Neuron (in vitro differentiated cells): ENCODE results near the gene UBE2I.

Experiments
- H2AFZ ChIP-seq: one replicate; pipeline ENCODE4 v1.6.1; 2013; ENCODE audit warnings: low read depth, mild to moderate bottlenecking, inconsistent platforms, low read length, moderate library complexity
- H3K27me3 ChIP-seq: one replicate; pipeline ENCODE4 v1.6.1; 2013; ENCODE audit warnings: low read length; ENCODE audit not compliant: insufficient read depth
- H3K36me3 ChIP-seq: one replicate; pipeline ENCODE4 v1.6.1; 2013; ENCODE audit warnings: low read length; ENCODE audit not compliant: insufficient read depth
- H3K4me1 ChIP-seq: one replicate; pipeline ENCODE4 v1.6.1; 2013; ENCODE audit warnings: low read length; ENCODE audit not compliant: insufficient read depth
- H3K4me3 ChIP-seq: 2 replicates; pipeline ENCODE4 v1.5.1; 2013; ENCODE audit warnings: mild to moderate bottlenecking, low read length, moderate library complexity
- H3K9me3 ChIP-seq: one replicate; pipeline ENCODE4 v1.6.1; 2013; ENCODE audit warnings: low read length

Gene UBE2I

DNA sequence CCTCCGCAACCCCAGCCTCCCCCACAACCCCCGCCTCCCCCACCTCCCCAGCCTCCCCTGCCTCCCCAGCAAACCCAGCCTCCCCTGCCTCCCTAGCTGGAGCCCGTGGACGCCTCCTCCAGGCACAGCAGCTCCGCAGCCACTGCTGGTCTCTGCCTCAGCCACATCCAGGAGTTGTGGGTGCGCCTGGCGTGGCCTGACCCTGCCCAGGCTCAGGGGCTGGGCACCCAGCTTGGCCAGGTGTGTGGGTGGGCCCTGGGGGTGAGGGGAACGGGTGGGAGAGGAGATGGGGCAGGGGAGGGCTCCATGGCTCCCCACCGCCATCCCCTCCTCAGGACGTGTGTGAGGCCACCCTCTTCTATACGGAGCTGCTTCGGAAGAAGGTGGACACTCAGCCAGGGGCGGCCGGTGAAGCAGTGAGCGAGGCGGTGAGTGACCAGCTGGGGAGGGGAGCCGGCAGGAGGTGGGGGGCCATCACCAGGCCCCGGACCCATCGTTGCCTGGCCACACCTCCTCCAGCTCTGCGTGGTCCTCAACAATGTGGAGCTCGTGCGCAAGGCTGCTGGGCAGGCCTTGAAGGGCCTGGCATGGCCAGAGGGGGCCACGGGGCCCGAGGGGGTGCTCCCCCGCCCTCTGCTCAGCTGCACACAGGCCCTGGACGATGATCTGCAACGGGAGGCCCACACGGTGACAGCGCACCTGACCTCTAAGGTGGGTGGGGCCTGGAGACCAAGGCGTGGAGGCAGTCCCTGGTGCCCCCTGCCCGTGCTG is 36.4 kb downstream of the UBE2I start:
- H3K4me1 ChIP-seq: peaks cover 6% of the 10 kb centered on the region
- no peaks in the 10 kb centered on the region for H3K9me3 ChIP-seq
- no peaks in the 10 kb centered on the region for H3K27me3 ChIP-seq
- H3K36me3 ChIP-seq: peaks cover 38% of the 10 kb centered on the region
- H2AFZ ChIP-seq: no peak overlapping the region
- H3K4me3 ChIP-seq: no peak overlapping the region

- Histone ChIP-seq H3K36me3 (peaks cover 31% of the 10 kb centered on the region), H3K4me3 (no peak overlapping the region), H3K9me3 (no peaks in the 10 kb centered on the region), H2AFZ (no peak overlapping the region), H3K27me3 (no peaks in the 10 kb centered on the region), H3K4me1 (peaks cover 10% of the 10 kb centered on the region)
Measured at GRCh38 chr16:1346422-1347285, 37.2 kb downstream of the UBE2I start.

DNA sequence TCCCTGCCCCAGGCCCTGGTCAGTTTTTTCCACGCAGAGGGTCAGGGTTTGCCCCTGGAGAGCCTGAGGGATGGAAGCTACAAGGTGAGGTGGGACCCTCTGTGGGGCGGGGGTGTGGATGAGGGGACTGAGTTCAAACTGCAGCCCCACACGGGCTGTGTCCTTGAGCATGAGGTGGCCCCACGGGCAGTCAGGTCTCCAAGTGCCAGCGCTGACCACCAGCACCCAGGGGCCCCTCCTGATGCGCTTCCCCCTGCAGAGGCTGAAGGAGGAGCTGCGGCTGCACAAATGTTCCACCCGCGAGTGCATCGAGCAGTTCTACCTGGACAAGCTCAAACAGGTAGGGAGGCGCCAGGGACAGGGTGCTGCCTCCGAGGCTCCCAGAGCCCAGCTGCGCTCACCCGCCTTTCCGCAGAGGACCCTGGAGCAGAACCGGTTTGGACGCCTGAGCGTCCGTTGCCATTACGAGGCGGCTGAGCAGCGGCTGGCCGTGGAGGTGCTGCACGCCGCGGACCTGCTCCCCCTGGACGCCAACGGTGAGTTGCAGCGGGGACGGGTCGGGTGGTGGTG is 37.9 kb downstream of the UBE2I start:
- Histone ChIP-seq H3K27me3 (no peaks in the 10 kb centered on the region), H3K4me1 (peaks cover 11% of the 10 kb centered on the region), H3K4me3 (no peak overlapping the region), H3K36me3 (peaks cover 27% of the 10 kb centered on the region), H3K9me3 (no peaks in the 10 kb centered on the region), H2AFZ (no peak overlapping the region)

GRCh38 chr16:1347962-1348361 is 38.5 kb downstream of the UBE2I start:
- Histone ChIP-seq H3K36me3 (peaks cover 27% of the 10 kb centered on the region), H3K4me1 (peaks cover 15% of the 10 kb centered on the region), H3K27me3 (no peaks in the 10 kb centered on the region), H2AFZ (no peak overlapping the region), H3K9me3 (no peaks in the 10 kb centered on the region), H3K4me3 (no peak overlapping the region)

- no peak overlapping the region for H2AFZ ChIP-seq
- H3K9me3 ChIP-seq: no peaks in the 10 kb centered on the region
- H3K4me1 ChIP-seq: peaks cover 18% of the 10 kb centered on the region
- no peak overlapping the region for H3K4me3 ChIP-seq
- no peaks in the 10 kb centered on the region for H3K27me3 ChIP-seq
- H3K36me3 ChIP-seq: peaks cover 27% of the 10 kb centered on the region
Measured at GRCh38 chr16:1348441-1348840, 39.0 kb downstream of the UBE2I start.

- H3K36me3 ChIP-seq: peaks cover 27% of the 10 kb centered on the region
- no peaks in the 10 kb centered on the region for H3K9me3 ChIP-seq
- peaks cover 18% of the 10 kb centered on the region for H3K4me1 ChIP-seq
- no peaks in the 10 kb centered on the region for H3K27me3 ChIP-seq
- no peak overlapping the region for H3K4me3 ChIP-seq
- no peak overlapping the region for H2AFZ ChIP-seq
Measured at GRCh38 chr16:1348926-1349325, 39.5 kb downstream of the UBE2I start.

DNA sequence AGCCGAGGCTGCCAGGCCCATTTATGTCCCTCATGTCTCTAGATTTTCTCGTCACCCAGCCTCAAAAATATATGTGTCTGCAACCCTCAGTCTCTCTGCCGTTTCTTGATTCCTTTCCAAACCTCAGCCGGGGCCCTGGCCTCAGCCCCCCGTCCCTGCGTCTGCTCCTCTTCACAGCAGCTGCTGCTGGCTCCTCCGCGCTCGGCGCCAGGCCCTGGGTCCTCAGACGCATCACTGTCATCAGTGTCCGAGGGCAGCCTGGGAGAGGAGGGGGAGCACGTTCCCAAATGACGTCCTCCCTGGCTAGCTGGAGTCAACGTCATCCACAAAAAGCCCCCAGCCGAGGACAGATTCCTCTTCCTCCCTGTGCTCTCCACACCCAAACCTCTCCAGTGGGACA is 39.9 kb downstream of the UBE2I start:
- peaks cover 18% of the 10 kb centered on the region for H3K4me1 ChIP-seq
- H2AFZ ChIP-seq: no peak overlapping the region
- H3K36me3 ChIP-seq: peaks cover 27% of the 10 kb centered on the region
- H3K4me3 ChIP-seq: no peak overlapping the region
- H3K27me3 ChIP-seq: no peaks in the 10 kb centered on the region
- H3K9me3 ChIP-seq: no peaks in the 10 kb centered on the region

DNA sequence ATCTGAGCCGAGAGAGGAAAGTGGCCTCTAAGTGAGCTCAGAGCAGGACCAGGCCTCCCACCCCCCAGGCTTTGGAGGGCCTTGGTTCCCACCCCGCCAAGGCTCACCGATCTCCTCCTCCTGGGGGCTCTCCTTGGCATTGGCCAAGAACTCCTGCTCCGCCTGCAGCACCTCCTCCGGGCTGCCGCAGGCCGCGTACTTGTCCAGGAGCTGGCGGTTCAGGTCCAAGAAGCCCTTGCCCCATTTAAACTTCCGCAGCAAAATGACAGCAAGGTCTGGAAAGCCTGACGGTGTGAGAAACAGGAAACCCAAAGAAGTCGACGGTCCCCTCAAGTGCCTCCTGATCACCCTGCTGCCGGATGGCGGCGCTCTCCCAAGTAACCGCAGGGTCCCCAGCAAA is 40.5 kb downstream of the UBE2I start:
- H2AFZ ChIP-seq: no peak overlapping the region
- H3K4me3 ChIP-seq: no peak overlapping the region
- no peaks in the 10 kb centered on the region for H3K27me3 ChIP-seq
- H3K9me3 ChIP-seq: no peaks in the 10 kb centered on the region
- H3K4me1 ChIP-seq: peaks cover 18% of the 10 kb centered on the region
- H3K36me3 ChIP-seq: peaks cover 27% of the 10 kb centered on the region

DNA sequence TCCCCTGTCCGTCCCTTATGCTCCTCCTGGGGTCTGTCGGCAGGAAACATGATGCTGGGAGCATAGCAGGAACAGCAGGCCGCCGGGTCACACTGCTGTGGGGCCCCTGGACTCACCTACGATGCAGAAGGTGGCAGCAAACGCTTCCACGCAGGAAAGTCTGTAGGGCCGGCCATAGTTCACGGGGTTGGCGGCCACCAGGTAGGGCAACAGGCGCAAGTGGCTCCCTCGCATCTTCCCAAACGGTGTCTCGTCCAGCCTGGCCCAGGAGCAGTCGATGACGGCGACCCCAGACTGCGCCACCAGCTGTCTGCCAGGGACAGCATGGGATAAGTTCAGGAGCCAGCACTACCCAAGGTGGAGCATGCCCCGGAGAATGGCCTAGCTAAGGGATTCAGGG is 41.3 kb downstream of the UBE2I start:
- H3K4me1 ChIP-seq: peaks cover 18% of the 10 kb centered on the region
- no peaks in the 10 kb centered on the region for H3K27me3 ChIP-seq
- H3K4me3 ChIP-seq: peak overlapping the region; percentile 81
- H3K36me3 ChIP-seq: peaks cover 27% of the 10 kb centered on the region
- H2AFZ ChIP-seq: no peak overlapping the region
- H3K9me3 ChIP-seq: no peaks in the 10 kb centered on the region

DNA sequence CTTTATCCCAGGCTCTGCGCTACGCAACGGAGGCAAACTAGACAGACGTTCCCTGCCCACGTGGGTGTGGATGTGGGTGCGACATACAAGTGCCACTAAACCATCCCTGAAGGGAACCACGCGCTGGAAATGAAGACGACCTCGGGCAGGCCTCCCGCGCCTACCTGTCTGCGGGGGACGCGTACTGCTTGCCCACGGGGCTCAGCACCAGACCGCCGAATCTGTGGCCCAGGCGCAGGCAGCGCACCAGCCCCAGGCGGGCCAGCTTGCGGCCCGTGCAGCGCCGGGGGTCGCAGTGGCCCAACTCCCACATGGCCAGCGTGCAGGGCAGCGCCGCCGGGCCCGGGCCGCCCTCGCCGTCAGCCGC is 41.8 kb downstream of the UBE2I start:
- Histone ChIP-seq H3K27me3 (no peaks in the 10 kb centered on the region), H2AFZ (peak overlapping the region; percentile 13), H3K36me3 (peaks cover 27% of the 10 kb centered on the region), H3K9me3 (no peaks in the 10 kb centered on the region), H3K4me3 (peak overlapping the region; percentile 81), H3K4me1 (peaks cover 18% of the 10 kb centered on the region)

DNA sequence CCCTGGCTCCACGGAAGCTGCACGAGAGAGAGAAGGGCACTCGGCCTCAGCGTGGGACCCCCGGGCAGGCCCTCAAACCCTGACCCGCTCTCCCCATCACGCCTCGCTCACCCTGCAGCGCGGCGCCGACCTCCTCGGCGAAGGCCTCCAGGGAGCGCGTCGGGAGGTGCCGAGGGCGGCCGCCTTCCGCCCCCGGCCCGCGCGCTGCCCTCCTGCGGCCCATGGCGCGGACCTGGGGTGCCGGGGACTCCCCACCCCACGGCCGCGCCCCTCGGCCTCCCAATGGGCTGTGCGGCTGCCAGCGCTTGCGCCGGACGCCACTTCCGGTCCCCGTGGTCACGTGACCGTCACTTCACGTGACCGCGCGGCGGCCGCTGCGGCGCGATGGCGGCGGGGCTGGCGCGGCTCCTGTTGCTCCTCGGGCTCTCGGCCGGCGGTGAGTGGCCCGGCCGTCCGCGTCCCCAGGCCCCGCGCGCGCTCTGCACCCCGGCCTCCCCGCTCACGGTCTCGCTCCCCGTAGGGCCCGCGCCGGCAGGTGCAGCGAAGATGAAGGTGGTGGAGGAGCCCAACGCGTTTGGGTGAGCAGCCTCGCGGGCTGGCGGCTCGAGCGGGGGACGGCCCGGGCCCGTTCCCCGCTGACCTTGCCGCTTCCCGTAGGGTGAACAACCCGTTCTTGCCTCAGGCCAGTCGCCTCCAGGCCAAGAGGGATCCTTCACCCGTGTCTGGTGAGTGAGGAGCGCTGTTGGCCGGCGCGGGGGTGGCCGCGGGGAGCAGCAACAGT is 42.3 kb downstream of the UBE2I start, which contains the start of the genes GNPTG and TSR3:
Gene GNPTG (plus strand): TSS at position 350 of the 781 bp plus-strand sequence. CDS start 35 bp downstream, at position 385.
Gene TSR3 (minus strand): TSS at position 297 of the 781 bp plus-strand sequence. CDS start 74 bp downstream, at position 223.
- Histone ChIP-seq H3K4me1 (peaks cover 18% of the 10 kb centered on the region), H3K9me3 (no peaks in the 10 kb centered on the region), H3K4me3 (peak within 1 kb of the TSS; percentile 81), H2AFZ (peak within 1 kb of the TSS; percentile 71), H3K27me3 (no peaks in the 10 kb centered on the region), H3K36me3 (peaks cover 27% of the 10 kb centered on the region)

DNA sequence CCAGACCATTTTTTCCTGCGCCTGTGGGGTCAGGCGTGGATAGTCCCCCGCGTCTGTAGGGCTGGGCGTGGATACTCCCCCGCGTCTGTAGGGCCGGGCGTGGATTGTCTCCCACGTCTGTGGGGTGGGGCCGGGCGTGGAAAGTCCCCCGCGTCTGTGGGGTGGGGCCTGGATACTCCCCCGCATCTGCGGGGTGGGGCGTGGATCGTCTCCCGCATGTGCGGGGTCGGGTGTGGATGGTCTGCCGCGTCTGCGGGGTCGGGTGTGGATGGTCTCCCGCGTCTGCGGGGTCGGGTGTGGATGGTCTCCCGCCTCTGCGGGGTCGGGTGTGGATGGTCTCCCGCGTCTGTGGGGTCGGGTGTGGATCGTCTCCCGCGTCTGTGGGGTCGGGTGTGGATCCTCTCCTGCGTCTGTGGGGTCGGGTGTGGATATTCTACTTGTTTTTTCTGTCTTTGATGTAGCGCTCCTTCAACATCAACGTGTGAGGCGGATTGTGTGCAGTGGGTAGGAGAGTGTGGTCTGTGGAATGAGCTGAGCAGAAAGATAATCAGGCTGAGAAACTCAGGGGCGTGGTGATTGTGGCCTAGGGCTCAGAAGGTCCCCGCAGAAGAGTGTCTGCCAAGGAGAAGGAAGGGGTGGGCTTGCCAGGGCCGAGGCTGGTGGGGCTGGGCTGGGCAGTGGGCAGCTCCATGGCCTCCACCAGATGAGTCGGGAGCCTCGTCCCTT is 45.5 kb downstream of the UBE2I start:
- H3K4me1 ChIP-seq: peaks cover 18% of the 10 kb centered on the region
- H3K27me3 ChIP-seq: no peaks in the 10 kb centered on the region
- H3K4me3 ChIP-seq: no peak overlapping the region
- peaks cover 9% of the 10 kb centered on the region for H3K36me3 ChIP-seq
- no peak overlapping the region for H2AFZ ChIP-seq
- no peaks in the 10 kb centered on the region for H3K9me3 ChIP-seq
